BE2C (cell line): ENCODE results near the gene HPGDS.
"Not testable (repeated sequence)": the region's sequence is repeated elsewhere in the genome, so short reads cannot be mapped to it uniquely, and the experiment has no call there.

Source experiments
- DNase-seq: peaks from one replicate; pipeline ENCODE4 v3.0.0-alpha.2; 2020
- H3K27me3 ChIP-seq: fragments of 250-450 bp; sonication (Bioruptor Pico); 2 replicates; pipeline ENCODE4 v1.5.1; 2020; ENCODE audit warnings: mild to moderate bottlenecking
- H3K36me3 ChIP-seq: fragments of 250-450 bp; sonication (Bioruptor Pico); 2 replicates; pipeline ENCODE4 v1.5.1; 2020; ENCODE audit warnings: mild to moderate bottlenecking
- H3K4me1 ChIP-seq: fragments of 250-450 bp; sonication (Bioruptor Pico); 2 replicates; pipeline ENCODE4 v1.5.1; 2020
- H3K4me3 ChIP-seq: 2 replicates; pipeline ENCODE4 v1.5.1; 2011; ENCODE audit warnings: low read depth, low read length
- H3K9me3 ChIP-seq: fragments of 250-450 bp; sonication (Bioruptor Pico); 2 replicates; pipeline ENCODE4 v1.5.1; 2020
- TF ChIP-seq, protein P1 (sequence below): IDR thresholded peaks from 2 replicates; pipeline ENCODE4 v1.5.1; 2012; ENCODE audit warnings: mild to moderate bottlenecking, low read depth, low read length

Gene HPGDS

DNA sequence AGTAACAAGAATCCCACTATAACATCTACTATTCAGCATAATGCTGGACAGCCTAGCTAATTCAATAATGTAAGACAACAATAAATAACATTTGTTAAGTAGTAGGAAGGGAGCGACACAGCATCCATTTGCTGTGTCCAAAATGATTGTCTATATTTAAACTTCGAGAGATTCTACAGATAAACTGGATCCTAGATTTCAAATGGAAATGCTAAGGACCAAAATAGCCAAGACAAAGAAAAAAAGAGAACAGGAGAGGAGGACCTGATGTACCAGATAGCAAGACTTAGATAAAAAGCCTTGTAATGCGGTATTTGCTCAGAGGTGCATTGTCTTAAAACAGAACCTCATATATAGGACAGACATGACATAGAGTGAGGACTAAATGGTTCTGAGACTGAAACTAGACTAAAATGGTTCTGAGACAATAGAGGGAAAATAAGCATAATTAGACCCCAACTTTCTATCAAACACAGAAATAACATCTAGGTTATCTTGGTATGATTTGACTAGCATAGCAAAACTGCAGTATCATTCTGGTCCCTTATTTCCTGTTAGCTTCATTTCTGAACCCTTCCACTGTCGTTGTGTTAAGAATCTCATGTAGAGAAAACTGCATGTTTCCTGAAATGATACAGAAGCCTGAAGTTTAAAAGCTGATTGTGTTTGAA is 3.8 kb downstream of the HPGDS start:
- no peaks in the 10 kb centered on the region for H3K27me3 ChIP-seq
- peaks cover 22% of the 10 kb centered on the region for H3K4me1 ChIP-seq
- TF ChIP-seq, protein P1, sequence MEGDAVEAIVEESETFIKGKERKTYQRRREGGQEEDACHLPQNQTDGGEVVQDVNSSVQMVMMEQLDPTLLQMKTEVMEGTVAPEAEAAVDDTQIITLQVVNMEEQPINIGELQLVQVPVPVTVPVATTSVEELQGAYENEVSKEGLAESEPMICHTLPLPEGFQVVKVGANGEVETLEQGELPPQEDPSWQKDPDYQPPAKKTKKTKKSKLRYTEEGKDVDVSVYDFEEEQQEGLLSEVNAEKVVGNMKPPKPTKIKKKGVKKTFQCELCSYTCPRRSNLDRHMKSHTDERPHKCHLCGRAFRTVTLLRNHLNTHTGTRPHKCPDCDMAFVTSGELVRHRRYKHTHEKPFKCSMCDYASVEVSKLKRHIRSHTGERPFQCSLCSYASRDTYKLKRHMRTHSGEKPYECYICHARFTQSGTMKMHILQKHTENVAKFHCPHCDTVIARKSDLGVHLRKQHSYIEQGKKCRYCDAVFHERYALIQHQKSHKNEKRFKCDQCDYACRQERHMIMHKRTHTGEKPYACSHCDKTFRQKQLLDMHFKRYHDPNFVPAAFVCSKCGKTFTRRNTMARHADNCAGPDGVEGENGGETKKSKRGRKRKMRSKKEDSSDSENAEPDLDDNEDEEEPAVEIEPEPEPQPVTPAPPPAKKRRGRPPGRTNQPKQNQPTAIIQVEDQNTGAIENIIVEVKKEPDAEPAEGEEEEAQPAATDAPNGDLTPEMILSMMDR: no peak
- no peak for DNase-seq
- H3K9me3 ChIP-seq: no peaks in the 10 kb centered on the region
- H3K4me3 ChIP-seq: no peak overlapping the region
- no peaks in the 10 kb centered on the region for H3K36me3 ChIP-seq

DNA sequence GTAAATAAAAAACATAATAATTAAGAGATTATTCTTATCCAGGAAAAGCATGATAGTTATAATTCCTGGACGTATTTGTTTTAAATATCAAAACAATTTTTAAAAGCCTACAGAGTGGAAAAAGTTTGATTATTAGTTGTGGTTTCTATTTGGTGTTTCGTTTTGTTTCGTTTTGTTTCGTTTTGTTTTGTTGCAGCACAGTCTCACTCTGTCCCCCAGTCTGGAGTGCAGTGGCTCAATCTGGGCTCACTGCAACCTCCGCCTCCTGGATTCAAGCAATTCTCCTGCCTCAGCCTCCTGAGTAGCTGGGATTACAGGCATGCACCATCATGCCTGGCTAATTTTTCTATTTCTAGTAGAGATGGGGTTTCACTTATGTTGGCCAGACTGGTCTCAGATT is 5.8 kb downstream of the HPGDS start:
- peaks cover 17% of the 10 kb centered on the region; the same call in 1 of the 2 replicates for H3K4me1 ChIP-seq
- H3K9me3 ChIP-seq, DNase-seq, H3K4me3 ChIP-seq, H3K36me3 ChIP-seq, H3K27me3 ChIP-seq: not testable (repeated sequence)

DNA sequence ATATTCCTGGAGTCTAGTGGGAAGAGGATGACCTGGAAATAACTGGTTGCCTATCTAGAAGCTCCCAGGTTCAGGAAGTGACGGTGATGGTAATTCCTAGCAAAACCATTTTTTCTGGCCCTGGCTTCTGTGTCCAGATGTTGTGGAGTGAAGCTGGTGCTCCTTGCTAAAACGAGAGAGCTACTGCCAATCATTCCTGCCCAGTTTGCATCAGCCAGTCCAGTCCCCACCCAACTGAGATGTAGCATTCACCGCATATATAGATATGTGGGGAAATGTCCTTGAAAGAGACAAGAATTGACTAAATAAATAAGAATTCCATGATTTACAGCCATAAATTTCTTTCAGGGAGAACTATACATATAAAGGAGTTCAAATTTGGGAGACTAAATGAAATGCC is 6.3 kb downstream of the HPGDS start:
- H3K4me3 ChIP-seq: no peak overlapping the region
- H3K9me3 ChIP-seq: no peaks in the 10 kb centered on the region
- TF ChIP-seq, protein P1: no peak
- H3K27me3 ChIP-seq: no peaks in the 10 kb centered on the region
- no peaks in the 10 kb centered on the region for H3K36me3 ChIP-seq
- peaks cover 12% of the 10 kb centered on the region; the same call in 1 of the 2 replicates for H3K4me1 ChIP-seq
- no peak for DNase-seq

DNA sequence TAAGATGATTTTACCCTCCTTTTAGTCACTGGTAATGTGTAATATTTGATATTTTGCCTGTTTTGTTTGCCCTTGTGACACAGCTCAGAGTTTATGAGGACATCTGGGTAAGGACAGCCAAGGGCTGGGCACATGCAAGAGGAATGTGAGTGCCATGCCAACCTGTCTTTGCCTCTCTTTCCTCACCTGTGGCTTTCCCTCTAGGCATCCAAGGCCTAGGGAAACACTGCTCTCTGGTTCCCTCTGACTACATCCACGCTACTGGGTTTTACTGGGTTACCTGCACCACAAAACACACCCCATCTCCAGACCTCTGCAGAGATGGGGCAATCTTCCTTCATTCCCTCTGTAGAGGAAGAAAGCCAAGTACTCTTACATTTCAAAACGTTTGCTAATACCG is 7.7 kb downstream of the HPGDS start:
- H3K4me1 ChIP-seq: 0 out of 2 replicates have a peak, but pooled peaks cover 12% of the 10 kb centered on the region
- H3K36me3 ChIP-seq: no peaks in the 10 kb centered on the region
- TF ChIP-seq, protein P1: no peak
- H3K4me3 ChIP-seq: no peak overlapping the region
- H3K27me3 ChIP-seq: no peaks in the 10 kb centered on the region
- H3K9me3 ChIP-seq: no peaks in the 10 kb centered on the region
- no peak for DNase-seq

DNA sequence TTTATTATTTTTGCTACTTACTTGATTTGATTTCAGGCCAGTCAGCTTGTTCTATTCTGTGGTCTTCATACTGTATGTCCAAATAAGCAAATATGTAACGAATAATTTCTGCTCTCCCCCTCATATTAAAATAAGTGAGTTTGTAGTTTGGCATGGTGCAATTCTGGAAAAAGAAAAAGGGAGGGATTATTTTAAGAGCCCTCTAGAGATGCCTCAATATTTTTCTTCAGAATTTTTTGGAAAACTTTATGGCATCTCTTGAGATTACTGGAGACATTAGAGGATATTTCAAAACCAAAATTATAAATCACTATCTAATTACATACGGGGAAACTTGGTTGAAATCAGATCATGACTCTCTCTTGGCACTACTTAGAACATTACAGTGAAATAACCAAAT is 8.2 kb downstream of the HPGDS start:
- H3K27me3 ChIP-seq: no peaks in the 10 kb centered on the region
- no peak overlapping the region for H3K4me3 ChIP-seq
- H3K9me3 ChIP-seq: no peaks in the 10 kb centered on the region
- TF ChIP-seq, protein P1: no peak
- no peak for DNase-seq
- H3K4me1 ChIP-seq: 0 out of 2 replicates have a peak, but pooled peaks cover 8% of the 10 kb centered on the region
- no peaks in the 10 kb centered on the region for H3K36me3 ChIP-seq

DNA sequence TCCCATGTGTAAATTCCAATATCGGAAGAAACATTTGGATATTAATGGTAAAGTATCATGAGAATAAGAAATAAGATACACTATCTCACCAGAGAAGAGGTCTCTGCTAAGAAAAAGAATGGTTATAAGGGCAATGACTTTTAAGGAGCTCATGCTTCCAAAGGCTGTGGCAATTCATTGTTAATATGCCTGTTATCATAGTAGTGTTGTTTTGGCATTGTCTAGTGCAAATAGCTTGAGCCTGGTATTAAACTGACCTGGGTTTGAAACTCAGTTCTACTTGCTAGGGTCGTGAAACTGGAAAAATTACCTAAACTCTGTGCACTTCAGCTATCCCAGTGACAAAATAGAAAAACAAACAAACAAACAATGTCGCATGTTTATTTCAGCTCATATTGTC is 8.8 kb downstream of the HPGDS start:
- DNase-seq: no peak
- H3K4me3 ChIP-seq: no peak overlapping the region
- no peaks in the 10 kb centered on the region for H3K36me3 ChIP-seq
- H3K9me3 ChIP-seq: no peaks in the 10 kb centered on the region
- TF ChIP-seq, protein P1: no peak
- no peaks in the 10 kb centered on the region for H3K27me3 ChIP-seq
- H3K4me1 ChIP-seq: 0 out of 2 replicates have a peak, but pooled peaks cover 4% of the 10 kb centered on the region
